ENCODE results near the gene TMEM59.
A peak's percentile ranks its signal among the peaks of the same experiment; 100 is the strongest.
"Not testable (repeated sequence)": the region's sequence is repeated elsewhere in the genome, so short reads cannot be mapped to it uniquely, and the experiment has no call there.

The TMEM59 gene

GRCh38 chr1:54011316-54012007 lies 41.5 kb downstream of the TMEM59 start:
- no peak for DNase-seq

GRCh38 chr1:54010415-54011117 lies 42.4 kb downstream of the TMEM59 start:
- DNase-seq = no peak

GRCh38 chr1:54009406-54009805 lies 43.6 kb downstream of the TMEM59 start:
- no peak for DNase-seq

GRCh38 chr1:54008876-54009275 lies 44.1 kb downstream of the TMEM59 start:
- no peak for DNase-seq

- DNase-seq = no peak
Observed at GRCh38 chr1:54007613-54008012, 45.4 kb downstream of the TMEM59 start.

- no peak for DNase-seq
Observed at GRCh38 chr1:54006508-54006907, 46.5 kb downstream of the TMEM59 start.

- no peak for DNase-seq
Observed at GRCh38 chr1:54004481-54005049, 48.4 kb downstream of the TMEM59 start.

GRCh38 chr1:54003750-54004480 lies 49.1 kb downstream of the TMEM59 start:
- DNase-seq = not testable (repeated sequence)

- DNase-seq = no peak
Observed at GRCh38 chr1:54003249-54003646, 49.8 kb downstream of the TMEM59 start.

- DNase-seq = no peak
Observed at GRCh38 chr1:54002544-54003248, 50.3 kb downstream of the TMEM59 start.

GRCh38 chr1:54001591-54001990 lies 51.4 kb downstream of the TMEM59 start:
- no peak for DNase-seq

- DNase-seq = no peak
Observed at GRCh38 chr1:53999920-54000319, 53.1 kb downstream of the TMEM59 start.

- no peak for DNase-seq
Observed at GRCh38 chr1:53998223-53998622, 54.8 kb downstream of the TMEM59 start.

GRCh38 chr1:53995683-53996082 lies 57.3 kb downstream of the TMEM59 start:
- no peak for DNase-seq

- DNase-seq = not testable (repeated sequence)
Observed at GRCh38 chr1:53994516-53994915, 58.5 kb downstream of the TMEM59 start.

GRCh38 chr1:53992085-53992874 lies 60.7 kb downstream of the TMEM59 start:
- no peak for DNase-seq

GRCh38 chr1:53987880-53988279 lies 65.1 kb downstream of the TMEM59 start:
- DNase-seq = no peak

GRCh38 chr1:53986458-53986857 lies 66.5 kb downstream of the TMEM59 start:
- no peak for DNase-seq

GRCh38 chr1:53984726-53985125 lies 68.3 kb downstream of the TMEM59 start:
- DNase-seq = no peak

GRCh38 chr1:53982763-53983104 lies 70.3 kb downstream of the TMEM59 start:
- DNase-seq = no peak

- DNase-seq = peak; percentile 61
Observed at GRCh38 chr1:53982034-53982762, 70.8 kb downstream of the TMEM59 start.
